DOHH2 (cell line): Measurements from ENCODE around the gene SERPINA5.

Experiments used
- H3F3A ChIP-seq: fragments of 200-600 bp; sonication (generic), shearing (Covaris generic); 2 replicates; pipeline ENCODE4 v1.6.0; 2016; ENCODE audit warnings: antibody characterized with exemption, mild to moderate bottlenecking; ENCODE audit not compliant: control insufficient read depth, insufficient read depth
- H3K27ac ChIP-seq: fragments of 200-600 bp; sonication (generic); 2 replicates; pipeline ENCODE4 v1.5.1; 2014; ENCODE audit warnings: low read depth, mild to moderate bottlenecking, low read length, moderate library complexity
- H3K27me3 ChIP-seq: fragments of 200-600 bp; sonication (generic); 2 replicates; pipeline ENCODE4 v1.6.1; 2014; ENCODE audit warnings: mild to moderate bottlenecking, low read length, mixed read lengths; ENCODE audit not compliant: control insufficient read depth
- H3K36me3 ChIP-seq: fragments of 200-600 bp; sonication (generic); 2 replicates; pipeline ENCODE4 v1.6.1; 2014; ENCODE audit warnings: mild to moderate bottlenecking, low read length, moderate library complexity, mixed read lengths; ENCODE audit not compliant: control insufficient read depth
- H3K4me1 ChIP-seq: fragments of 200-600 bp; sonication (generic); 2 replicates; pipeline ENCODE4 v1.6.1; 2014; ENCODE audit warnings: mild to moderate bottlenecking, low read length, mixed read lengths; ENCODE audit not compliant: control insufficient read depth
- H3K4me2 ChIP-seq: fragments of 200-600 bp; sonication (generic); 2 replicates; pipeline ENCODE4 v1.6.0; 2014; ENCODE audit warnings: mild to moderate bottlenecking, low read length, moderate library complexity
- H3K4me3 ChIP-seq: fragments of 200-600 bp; sonication (generic); 2 replicates; pipeline ENCODE4 v1.5.1; 2014; ENCODE audit warnings: mild to moderate bottlenecking, low read length, mixed read lengths
- H3K79me2 ChIP-seq: fragments of 200-600 bp; sonication (generic); 2 replicates; pipeline ENCODE4 v1.6.1; 2014; ENCODE audit warnings: mild to moderate bottlenecking, low read length, mixed read lengths; ENCODE audit not compliant: control insufficient read depth
- H3K9me2 ChIP-seq: fragments of 200-600 bp; sonication (generic); replicated peaks from 2 replicates; pipeline ENCODE4 v1.6.1; 2014; ENCODE audit warnings: mild to moderate bottlenecking, low read length, mixed read lengths; ENCODE audit not compliant: control insufficient read depth
- H3K9me3 ChIP-seq: fragments of 200-600 bp; sonication (generic); 2 replicates; pipeline ENCODE4 v1.6.1; 2014; ENCODE audit warnings: antibody characterized with exemption, low read length, mixed read lengths; ENCODE audit not compliant: control insufficient read depth, insufficient read depth
- H4K20me1 ChIP-seq: fragments of 200-600 bp; sonication (generic); 2 replicates; pipeline ENCODE4 v1.6.0; 2014; ENCODE audit warnings: low read depth, mild to moderate bottlenecking, antibody characterized with exemption, low read length, moderate library complexity; ENCODE audit not compliant: control insufficient read depth, insufficient read depth
- EZH2phosphoT487 ChIP-seq: fragments of 200-600 bp; sonication (generic); IDR thresholded peaks from 2 replicates; pipeline ENCODE4 v1.6.1; 2017; ENCODE audit warnings: borderline replicate concordance, mild to moderate bottlenecking, antibody characterized with exemption, low read length, moderate library complexity, mixed read lengths
- TF ChIP-seq, protein P1 (sequence below): fragments of 200-600 bp; sonication (generic); IDR thresholded peaks from one replicate; pipeline ENCODE4 v1.5.1; 2014; ENCODE audit warnings: antibody characterized with exemption, mild to moderate bottlenecking, low read depth, low read length; ENCODE audit not compliant: poor library complexity, severe bottlenecking

The SERPINA5 gene

DNA sequence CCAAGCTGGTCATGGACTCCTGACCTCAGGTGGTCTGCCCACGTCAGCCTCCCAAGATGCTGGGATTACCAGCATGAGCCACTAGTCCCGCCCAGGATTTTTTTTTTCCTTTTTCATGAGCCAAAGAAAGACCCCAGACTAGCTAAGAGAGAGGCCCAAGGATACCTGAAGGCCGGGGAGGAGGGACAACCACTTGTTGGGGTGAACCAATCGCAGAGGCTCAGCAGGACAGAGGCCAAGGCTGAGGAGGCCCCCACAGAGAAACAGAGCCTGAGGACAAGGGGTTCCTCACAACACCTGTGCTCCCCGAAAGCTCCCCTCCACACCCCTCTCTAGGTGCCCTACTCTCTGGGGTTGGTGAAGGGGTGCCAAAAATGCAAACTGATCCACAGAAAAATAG, 30.0 kb downstream of the SERPINA5 start:
- no peaks in the 10 kb centered on the region for H3K4me1 ChIP-seq
- no peak overlapping the region for H3K4me3 ChIP-seq
- H3K4me2 ChIP-seq = no peak overlapping the region
- H4K20me1 ChIP-seq = no peaks in the 10 kb centered on the region
- no peaks in the 10 kb centered on the region for H3F3A ChIP-seq
- no peaks in the 10 kb centered on the region for H3K27me3 ChIP-seq
- no peaks in the 10 kb centered on the region for H3K9me3 ChIP-seq
- no peaks in the 10 kb centered on the region for H3K36me3 ChIP-seq
- TF ChIP-seq, protein P1, sequence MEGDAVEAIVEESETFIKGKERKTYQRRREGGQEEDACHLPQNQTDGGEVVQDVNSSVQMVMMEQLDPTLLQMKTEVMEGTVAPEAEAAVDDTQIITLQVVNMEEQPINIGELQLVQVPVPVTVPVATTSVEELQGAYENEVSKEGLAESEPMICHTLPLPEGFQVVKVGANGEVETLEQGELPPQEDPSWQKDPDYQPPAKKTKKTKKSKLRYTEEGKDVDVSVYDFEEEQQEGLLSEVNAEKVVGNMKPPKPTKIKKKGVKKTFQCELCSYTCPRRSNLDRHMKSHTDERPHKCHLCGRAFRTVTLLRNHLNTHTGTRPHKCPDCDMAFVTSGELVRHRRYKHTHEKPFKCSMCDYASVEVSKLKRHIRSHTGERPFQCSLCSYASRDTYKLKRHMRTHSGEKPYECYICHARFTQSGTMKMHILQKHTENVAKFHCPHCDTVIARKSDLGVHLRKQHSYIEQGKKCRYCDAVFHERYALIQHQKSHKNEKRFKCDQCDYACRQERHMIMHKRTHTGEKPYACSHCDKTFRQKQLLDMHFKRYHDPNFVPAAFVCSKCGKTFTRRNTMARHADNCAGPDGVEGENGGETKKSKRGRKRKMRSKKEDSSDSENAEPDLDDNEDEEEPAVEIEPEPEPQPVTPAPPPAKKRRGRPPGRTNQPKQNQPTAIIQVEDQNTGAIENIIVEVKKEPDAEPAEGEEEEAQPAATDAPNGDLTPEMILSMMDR = no peak
- no peak for TF ChIP-seq EZH2phosphoT487
- H3K79me2 ChIP-seq = no peaks in the 10 kb centered on the region
- no peak overlapping the region for H3K27ac ChIP-seq
- H3K9me2 ChIP-seq = no peaks in the 10 kb centered on the region

DNA sequence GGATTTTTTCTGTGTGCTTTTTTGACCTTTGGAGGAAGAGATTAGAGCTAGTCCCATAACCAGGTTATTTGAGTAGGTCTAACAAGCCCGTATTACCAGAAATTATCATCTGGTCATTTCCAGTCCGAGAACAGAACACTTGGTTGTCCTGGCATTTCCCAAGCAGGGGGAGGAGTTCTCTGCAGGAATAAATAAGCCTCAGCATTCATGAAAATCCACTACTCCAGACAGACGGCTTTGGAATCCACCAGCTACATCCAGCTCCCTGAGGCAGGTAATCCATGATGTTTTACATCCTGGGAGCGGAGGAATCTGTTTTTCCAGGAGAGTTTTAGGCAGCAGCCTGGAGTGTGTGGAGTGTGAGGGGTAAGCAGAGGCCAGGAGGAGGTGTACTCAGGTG, 30.9 kb downstream of the SERPINA5 start, which contains the start of gene SERPINA3:
Gene SERPINA3 (plus strand): TSS at position 218 of the 400 bp plus-strand sequence. CDS start 2,051 bp downstream, outside the sequence.
- TF ChIP-seq, protein P1 = no peak
- TF ChIP-seq EZH2phosphoT487 = no peak
- H3K27ac ChIP-seq = no peak within 1 kb of the TSS
- no peaks in the 10 kb centered on the region for H3K27me3 ChIP-seq
- H3K4me3 ChIP-seq = no peak within 1 kb of the TSS
- no peaks in the 10 kb centered on the region for H3K9me2 ChIP-seq
- H3K4me1 ChIP-seq = no peaks in the 10 kb centered on the region
- no peaks in the 10 kb centered on the region for H3F3A ChIP-seq
- H3K79me2 ChIP-seq = no peaks in the 10 kb centered on the region
- H3K4me2 ChIP-seq = no peak within 1 kb of the TSS
- no peaks in the 10 kb centered on the region for H3K36me3 ChIP-seq
- H4K20me1 ChIP-seq = no peaks in the 10 kb centered on the region
- H3K9me3 ChIP-seq = peaks cover 6% of the 10 kb centered on the region; the same call in 1 of the 2 replicates

DNA sequence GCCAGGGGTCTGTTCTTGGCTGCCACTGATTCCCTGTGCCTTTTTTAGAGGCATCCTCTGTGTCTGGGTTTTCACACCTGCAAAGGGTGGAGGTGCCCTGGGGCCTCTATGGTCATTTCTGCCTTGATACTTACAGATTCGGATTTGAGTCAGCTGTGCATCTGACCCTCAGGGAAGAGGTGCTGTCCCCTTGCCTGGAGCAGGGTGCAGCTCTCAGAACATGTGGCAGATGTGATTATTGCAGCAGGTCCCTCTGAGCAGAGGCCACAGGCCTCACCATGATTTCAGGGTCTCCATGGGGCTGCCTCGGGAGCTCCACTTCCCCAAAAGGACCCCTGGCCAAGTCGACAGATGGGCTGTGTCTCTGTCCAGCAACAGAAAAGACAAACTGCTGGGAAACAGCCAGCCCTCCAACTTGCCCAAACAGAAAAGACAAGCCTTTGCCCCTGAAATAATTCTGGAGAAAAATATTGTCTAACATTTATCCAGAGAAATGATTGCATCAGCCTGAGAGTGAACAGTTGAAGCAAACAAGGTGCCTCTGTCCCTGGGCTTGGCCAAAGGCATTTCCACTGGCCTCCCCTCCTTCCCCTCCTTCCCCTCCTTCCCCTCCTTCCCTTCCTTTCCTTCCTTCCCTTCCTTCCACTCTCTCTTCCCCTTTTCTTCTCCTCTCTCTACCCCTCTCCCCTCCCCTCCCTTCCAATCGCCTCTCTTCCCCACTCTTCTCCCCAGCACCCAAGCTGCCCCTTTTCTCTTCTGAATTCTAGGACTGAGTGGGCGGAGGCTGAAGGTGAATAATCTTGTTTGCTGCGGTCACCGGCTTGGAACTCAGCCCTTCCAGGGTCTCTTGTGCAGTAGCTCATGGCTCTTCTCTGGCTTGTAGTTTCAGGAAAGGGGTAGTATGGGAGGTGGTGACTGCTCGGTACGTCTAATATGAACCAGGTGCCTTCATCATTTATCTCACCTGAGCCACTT, 31.6 kb downstream of the SERPINA5 start:
- H3K4me3 ChIP-seq = no peak overlapping the region
- TF ChIP-seq EZH2phosphoT487 = no peak
- TF ChIP-seq, protein P1 = no peak
- H3K79me2 ChIP-seq = no peaks in the 10 kb centered on the region
- no peak overlapping the region for H3K4me2 ChIP-seq
- no peak overlapping the region for H3K27ac ChIP-seq
- no peaks in the 10 kb centered on the region for H3F3A ChIP-seq
- no peaks in the 10 kb centered on the region for H3K36me3 ChIP-seq
- no peaks in the 10 kb centered on the region for H3K27me3 ChIP-seq
- no peaks in the 10 kb centered on the region for H4K20me1 ChIP-seq
- no peaks in the 10 kb centered on the region for H3K4me1 ChIP-seq
- H3K9me2 ChIP-seq = no peaks in the 10 kb centered on the region
- H3K9me3 ChIP-seq = peaks cover 11% of the 10 kb centered on the region
